Dermis blood vessel endothelial cell (primary cell): ENCODE results near the gene ADAMTS3. TPM values are rescaled to one million over a fixed set of nuclear protein-coding genes. Genes with fewer than 3 reads are reported as not detected.

Experiments used
- DNase-seq: peaks from one replicate; pipeline ENCODE4 v3.0.0; 2010
- total RNA-seq: library from RNA; depleted of rRNA; stranded (reverse); fragments of >200 nt; gene quantifications from 2 replicates; pipeline ENCODE4 v1.2.3, GENCODE V29; 2014

ADAMTS3 gene
- 0.51 and 0.68 TPM in 2 replicates for total RNA-seq

DNA sequence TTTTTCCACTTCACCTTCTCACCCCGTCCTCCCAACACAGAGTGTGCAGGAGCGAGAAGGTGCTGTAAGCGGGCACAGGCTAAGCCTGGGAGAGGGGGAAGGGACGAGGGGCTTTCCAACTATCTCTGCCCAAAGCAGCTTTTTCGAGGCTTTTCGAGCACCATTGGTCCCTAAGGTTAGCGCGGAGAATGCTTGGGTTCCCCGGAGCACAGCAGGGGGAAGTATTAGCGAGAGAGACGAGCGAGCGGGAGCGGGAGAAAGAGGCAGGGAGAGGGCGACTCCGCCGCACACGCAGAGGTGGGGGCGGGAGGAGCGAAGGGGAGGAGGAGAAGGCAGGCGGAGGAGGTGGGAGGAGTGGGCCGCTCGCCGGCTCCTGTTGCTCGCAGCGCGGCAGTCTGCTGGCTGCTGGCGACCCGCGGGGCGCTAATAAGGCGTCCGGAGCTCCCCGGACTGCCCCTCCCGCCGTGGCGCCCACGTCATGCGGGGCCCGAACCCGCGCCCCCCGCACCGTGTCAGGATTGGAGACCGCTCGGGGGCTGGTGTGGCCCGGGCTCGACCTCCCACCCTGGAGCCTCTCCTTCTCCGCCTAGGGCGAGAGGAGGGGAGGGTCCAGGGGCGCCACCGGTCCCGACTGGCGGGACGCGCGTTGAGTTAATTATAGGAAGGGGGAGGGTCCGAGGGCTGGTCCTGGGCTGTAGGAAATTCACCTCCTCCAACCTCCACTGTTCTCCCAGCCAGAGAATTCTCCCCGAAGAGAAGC lies at the start of gene ADAMTS3:
ADAMTS3 (minus strand) TSS at position 263 of the 760 bp plus-strand sequence. CDS start 459 bp downstream, outside the sequence.
- DNase-seq: peak; percentile 30

DNA sequence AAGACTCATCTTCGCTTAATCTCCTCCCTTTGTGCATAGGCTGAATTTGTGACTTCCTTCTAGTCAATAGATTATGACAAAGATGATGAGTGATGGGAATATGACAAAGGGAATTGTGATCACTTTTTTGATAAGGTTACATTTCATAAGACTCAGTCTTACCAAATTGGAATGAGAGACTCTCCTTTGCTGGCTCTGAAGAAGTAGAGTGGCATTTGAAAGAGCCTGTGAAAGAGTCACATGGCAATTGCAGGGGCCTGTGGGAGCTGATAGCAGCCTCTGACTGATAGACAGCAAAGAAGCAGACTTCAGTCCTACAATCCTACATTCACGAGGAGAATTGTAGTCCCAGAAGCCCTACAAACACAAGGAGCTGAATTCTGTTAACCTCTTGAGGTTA lies 44.9 kb upstream of the ADAMTS3 start:
- DNase-seq: no peak

DNA sequence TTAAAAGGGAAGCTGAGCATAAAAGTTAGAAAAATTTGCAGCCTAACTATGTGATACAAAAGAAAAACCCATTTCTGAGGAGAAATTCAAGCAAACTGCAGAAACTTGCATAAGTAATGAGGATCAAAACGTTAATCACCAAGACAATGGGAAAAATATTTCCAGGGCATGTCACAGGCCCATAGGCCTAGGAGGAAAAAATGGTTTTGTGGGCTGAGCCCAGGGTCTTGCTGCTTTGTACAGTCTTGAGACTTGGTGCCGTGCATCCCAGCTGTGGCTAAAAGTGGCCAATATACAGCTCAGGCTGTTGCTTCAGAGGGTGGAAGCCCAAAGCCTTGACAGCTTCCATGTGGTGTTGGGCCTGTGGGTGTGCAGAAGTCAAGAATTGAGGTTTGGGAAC lies 37.7 kb upstream of the ADAMTS3 start:
- DNase-seq: no peak

DNA sequence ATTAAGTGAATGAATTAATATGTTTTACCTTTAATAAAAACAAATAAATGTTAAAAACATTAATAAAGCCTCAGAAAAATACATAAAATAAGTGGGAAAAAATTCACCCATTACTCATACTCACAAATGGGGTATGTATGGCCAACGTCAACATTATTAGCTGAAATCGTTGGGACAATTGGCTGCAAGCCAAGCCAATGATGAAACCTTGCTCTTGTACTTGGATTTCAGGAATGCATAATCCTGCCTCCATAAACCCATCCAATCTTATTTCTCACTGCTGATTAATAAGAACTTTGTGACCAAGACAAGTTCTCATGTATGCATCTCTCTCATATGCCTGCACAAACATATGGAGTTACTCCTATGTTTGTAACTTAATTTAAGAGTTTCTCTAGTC lies 35.3 kb upstream of the ADAMTS3 start:
- DNase-seq: no peak

- DNase-seq: no peak
Measured at GRCh38 chr4:72602396-72603376, 33.7 kb upstream of the ADAMTS3 start.

DNA sequence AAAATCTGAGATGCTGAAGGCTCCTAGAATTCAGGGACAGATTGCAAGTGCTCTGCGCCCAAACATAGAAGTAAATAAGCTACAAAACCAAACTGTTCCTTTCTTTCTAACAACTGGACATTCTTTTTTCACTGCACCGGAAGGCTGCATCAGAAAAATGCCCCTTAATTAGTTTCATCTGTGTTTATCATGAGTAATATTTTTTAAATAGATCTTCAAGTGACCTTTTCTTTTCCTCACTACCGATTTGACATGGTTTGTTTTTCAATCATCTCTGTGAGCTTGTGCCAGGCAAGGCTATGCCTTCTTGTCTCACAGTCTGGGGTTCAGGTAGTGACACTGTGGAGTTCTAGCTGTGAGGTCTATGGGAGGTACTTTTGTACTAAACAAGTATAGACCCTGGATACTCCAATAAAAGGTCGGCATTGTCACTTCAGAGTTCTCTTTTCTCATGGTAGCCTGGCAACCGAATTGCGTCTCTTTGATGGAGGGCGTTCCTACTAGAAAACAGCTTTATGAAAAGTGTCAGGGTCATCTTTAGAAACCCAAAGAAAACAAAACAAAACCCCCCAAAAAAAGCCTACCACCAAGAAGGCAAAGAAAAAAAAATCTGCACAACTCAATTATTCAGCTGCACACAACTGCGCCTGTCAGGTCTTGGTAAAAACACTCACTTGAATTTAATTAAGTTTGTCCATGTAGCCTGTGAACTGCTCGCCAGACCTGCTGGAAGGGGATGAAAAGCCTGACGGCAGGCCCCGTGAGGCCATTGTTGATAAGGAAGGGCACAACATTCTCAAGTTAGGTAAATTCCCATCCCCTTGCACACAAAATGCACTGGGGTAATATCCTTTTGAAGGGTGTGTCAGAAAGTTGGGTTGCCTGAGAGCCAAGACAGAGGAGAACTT lies 22.8 kb upstream of the ADAMTS3 start:
- no peak for DNase-seq

- no peak for DNase-seq
Measured at GRCh38 chr4:72587334-72587733, 18.3 kb upstream of the ADAMTS3 start.

- DNase-seq: no peak
Measured at GRCh38 chr4:72582853-72583252, 13.8 kb upstream of the ADAMTS3 start.

DNA sequence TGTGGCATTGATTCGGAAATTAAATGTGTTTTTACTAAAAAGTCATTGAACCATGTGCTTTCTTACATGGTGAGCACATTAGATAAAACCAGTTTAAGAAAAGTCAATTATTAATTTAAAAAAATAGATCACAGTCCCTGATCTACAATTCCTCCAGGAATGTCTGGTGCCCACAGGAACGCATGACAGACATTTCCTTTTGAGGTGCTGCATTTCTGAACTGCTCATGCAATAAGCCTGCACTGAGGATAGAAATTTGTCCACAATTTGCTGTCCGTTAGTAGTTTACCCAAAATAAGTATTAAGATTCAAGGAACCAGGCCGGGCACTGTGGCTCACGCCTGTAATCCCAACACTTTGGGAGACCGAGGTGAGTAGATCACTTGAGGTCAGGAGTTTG lies 8.2 kb upstream of the ADAMTS3 start:
- DNase-seq: no peak

- no peak for DNase-seq
Measured at GRCh38 chr4:72571337-72571736, 2.3 kb upstream of the ADAMTS3 start.

DNA sequence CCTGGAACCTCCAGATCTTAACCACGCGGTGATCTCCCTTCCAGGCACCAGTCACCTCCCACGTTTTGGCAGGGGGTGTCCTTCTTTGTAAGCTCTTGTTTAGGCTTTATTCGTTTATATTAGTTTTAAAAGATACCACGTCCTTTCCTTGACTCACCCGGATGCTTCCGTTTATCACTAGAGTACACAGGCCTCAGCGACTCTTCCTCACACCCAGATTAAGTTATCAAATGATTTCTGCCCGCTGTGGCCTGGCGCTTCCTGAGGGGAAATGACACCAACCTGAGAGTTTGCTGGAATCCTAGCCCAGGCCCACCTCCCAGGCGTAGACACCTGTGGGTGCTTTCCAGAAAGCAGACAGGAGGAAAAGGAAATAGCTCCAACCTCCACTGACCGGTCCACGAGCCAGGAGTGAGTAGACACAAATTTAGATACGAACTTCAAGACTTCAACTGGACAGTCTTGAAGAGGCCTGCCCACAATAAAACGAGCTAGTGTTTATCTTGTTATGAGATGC lies 756 bp upstream of the ADAMTS3 start:
- peak; percentile 21 for DNase-seq

DNA sequence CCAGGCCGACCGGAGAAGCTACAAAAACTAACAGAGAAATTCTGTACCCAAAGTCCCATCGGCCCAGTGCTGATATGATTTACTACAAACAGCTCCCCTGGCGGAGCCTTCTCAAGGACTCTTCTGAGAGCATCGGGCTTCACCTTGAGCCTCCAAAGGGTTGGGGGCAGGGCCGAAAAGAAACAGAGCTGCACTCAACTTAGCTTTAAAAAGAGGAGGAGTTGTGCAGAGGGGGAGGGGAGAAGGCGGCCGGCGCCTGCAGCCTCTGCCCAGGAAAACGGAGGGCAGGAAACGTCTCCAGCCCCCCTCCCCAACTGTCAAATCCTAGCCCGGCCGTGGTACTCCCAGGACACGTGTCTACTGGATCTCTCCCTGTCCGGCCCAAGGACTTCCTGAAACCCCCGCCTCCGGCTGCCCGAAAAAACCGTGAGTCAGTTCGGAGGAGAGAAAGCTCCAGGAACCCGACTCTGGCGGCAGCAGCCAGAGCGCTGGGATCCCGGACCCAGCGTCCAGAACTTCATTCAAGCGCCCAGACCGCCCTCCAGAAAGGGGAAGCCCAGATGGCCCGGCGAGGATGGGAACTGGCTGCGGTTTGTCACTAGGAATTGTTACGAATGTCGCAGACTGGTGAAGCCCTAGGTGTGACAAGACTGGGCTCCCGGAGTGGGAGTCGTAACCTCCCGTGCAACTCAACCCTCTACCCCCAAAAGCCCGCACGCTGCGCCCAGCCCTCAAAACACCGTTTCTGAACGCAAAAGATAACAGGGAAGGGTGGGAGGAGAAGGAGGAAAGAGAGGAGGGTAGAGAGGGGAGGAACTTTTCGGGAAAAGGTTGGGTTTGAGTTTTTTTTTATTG lies 973 bp downstream of the ADAMTS3 start:
- DNase-seq: peak; percentile 39

DNA sequence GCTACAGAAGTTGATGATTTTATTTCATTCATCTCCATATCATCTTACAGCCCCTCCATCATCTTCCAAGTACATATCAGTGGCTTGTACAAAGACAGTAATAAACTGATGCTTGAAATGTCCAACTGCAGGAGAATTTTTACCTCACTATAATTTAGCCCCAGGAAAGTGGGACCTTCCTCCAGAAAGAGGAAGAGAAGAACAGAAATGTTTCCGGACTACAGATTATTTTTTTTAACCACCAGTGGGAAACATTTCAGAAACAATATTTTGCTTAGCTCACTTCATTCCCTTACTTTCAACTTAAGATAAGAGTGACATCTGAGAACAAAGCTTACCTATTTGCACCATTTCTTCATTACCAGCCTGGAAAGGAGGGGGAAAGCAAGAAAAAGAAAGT lies 2.0 kb downstream of the ADAMTS3 start:
- DNase-seq: no peak

GRCh38 chr4:72566464-72566972 lies 2.5 kb downstream of the ADAMTS3 start:
- no peak for DNase-seq

GRCh38 chr4:72564789-72565188 lies 4.2 kb downstream of the ADAMTS3 start:
- DNase-seq: no peak

DNA sequence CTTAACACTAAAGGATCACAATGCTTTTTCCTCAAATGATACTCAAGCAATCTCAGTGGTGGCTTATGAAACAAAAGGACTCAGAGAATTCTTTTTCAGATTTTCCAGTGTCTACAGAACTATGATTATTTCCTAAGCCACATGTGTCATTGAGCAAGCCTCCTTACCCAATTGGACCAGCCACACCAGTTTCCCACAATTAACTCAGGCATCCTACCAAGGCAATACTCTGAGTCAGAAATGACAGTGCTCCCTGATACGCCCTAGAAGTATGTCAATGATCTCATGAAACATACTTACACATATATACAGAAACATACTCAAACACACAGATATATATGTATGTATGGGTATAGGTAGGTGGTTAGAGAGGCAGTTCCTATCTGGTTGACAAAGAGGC lies 4.8 kb downstream of the ADAMTS3 start:
- no peak for DNase-seq

DNA sequence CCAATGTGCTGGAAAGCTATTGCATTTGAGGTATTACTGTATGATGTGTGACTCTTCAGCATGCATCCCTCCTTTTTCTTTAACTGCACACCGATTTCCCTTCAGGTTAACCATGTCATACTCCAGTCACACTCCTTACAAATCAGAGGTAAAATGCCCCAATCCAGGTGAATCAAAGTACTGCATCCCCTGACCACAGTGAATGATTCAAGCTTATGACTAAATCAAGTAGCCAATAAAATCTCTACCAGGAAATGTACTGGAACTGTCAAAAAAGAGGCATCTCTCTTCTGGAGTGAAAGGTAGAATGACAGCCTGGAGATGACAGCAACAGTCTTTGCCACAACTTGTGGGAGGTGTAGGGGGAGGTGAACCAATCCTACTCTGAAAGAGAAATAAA lies 10.4 kb downstream of the ADAMTS3 start:
- DNase-seq: no peak

GRCh38 chr4:72557021-72557420 lies 12.0 kb downstream of the ADAMTS3 start:
- DNase-seq: no peak

- DNase-seq: no peak
Measured at GRCh38 chr4:72555377-72555831, 13.6 kb downstream of the ADAMTS3 start.

- DNase-seq: no peak
Measured at GRCh38 chr4:72553540-72554337, 15.3 kb downstream of the ADAMTS3 start.
